Testis (tissue), 2 donors: ENCODE measurements around the gene GLCCI1.

Experiments used
- CTCF ChIP-seq, 3 experiments: fragments of 450-650 bp in 2 of 3; fragments of 200-600 bp in 1 of 3; sonication (generic) in 1 of 3; IDR thresholded peaks; one replicate each; pipeline ENCODE4 v1.5.1; 2016 to 2019; ENCODE audit warnings: antibody characterized with exemption in 3 of 3, mild to moderate bottlenecking in 2 of 3, moderate library complexity in 1 of 3
- POLR2A ChIP-seq: fragments of 450-650 bp; IDR thresholded peaks from one replicate; pipeline ENCODE4 v1.6.1; 2017; ENCODE audit warnings: antibody characterized with exemption, mild to moderate bottlenecking, moderate library complexity

GRCh38 chr7:7978860-7979259 is 10.3 kb downstream of the GLCCI1 start:
- TF ChIP-seq CTCF (IDR thresholded peaks at IDR 0.05): no peak
- TF ChIP-seq POLR2A: no peak
